ENCODE results near the gene ETFA.

The ETFA gene

GRCh38 chr15:76192715-76193114 is 118.6 kb downstream of the ETFA start:
- no peak for DNase-seq

GRCh38 chr15:76191539-76192244 is 119.6 kb downstream of the ETFA start:
- DNase-seq = no peak

- DNase-seq = peak; percentile 78 to 89 (median 83)
These were observed 120.3 kb downstream of the ETFA start for GRCh38 chr15:76190751-76191538.

- no peak for DNase-seq
These were observed 121.2 kb downstream of the ETFA start for GRCh38 chr15:76190070-76190564.

GRCh38 chr15:76189106-76189505 is 122.2 kb downstream of the ETFA start:
- DNase-seq = no peak

- DNase-seq = no peak
These were observed 124.1 kb downstream of the ETFA start for GRCh38 chr15:76187163-76187562.

GRCh38 chr15:76185716-76186115 is 125.6 kb downstream of the ETFA start:
- peak; percentile 40 to 52 (median 52) for DNase-seq

- no peak for DNase-seq
These were observed 126.6 kb downstream of the ETFA start for GRCh38 chr15:76184650-76185035.

GRCh38 chr15:76183930-76184649 is 127.2 kb downstream of the ETFA start:
- DNase-seq = no peak

- no peak for DNase-seq
These were observed 129.6 kb downstream of the ETFA start for GRCh38 chr15:76181705-76182107.

GRCh38 chr15:76180321-76180720 is 130.9 kb downstream of the ETFA start:
- no peak for DNase-seq

- DNase-seq = no peak
These were observed 132.2 kb downstream of the ETFA start for GRCh38 chr15:76179023-76179422.

- no peak for DNase-seq
These were observed 132.8 kb downstream of the ETFA start for GRCh38 chr15:76178296-76179000.

- DNase-seq = no peak
These were observed 133.7 kb downstream of the ETFA start for GRCh38 chr15:76177491-76178040.

GRCh38 chr15:76176487-76177085 is 134.7 kb downstream of the ETFA start:
- DNase-seq = no peak

GRCh38 chr15:76176059-76176458 is 135.2 kb downstream of the ETFA start:
- DNase-seq = no peak

GRCh38 chr15:76175442-76175841 is 135.8 kb downstream of the ETFA start:
- DNase-seq = no peak

GRCh38 chr15:76174654-76175053 is 136.6 kb downstream of the ETFA start:
- DNase-seq = no peak

GRCh38 chr15:76173317-76173834 is 137.9 kb downstream of the ETFA start:
- no peak for DNase-seq

GRCh38 chr15:76172782-76173181 is 138.5 kb downstream of the ETFA start:
- no peak for DNase-seq

- DNase-seq = peak; percentile 56 to 70 (median 63)
These were observed 141.1 kb downstream of the ETFA start for GRCh38 chr15:76169911-76170800.
